HepG2 (cell line): ENCODE data around the gene COX5B. TPM values are rescaled to one million over a fixed set of nuclear protein-coding genes. Genes with fewer than 3 reads are reported as not detected.

ENCODE experiments used
- FOSL2 ChIP-seq: sonication (generic); formaldehyde crosslinking; IDR thresholded peaks from 2 replicates; pipeline ENCODE4 v1.4.0; 2020; ENCODE audit warnings: missing genetic modification reagents
- FOXP1 ChIP-seq, 2 experiments: fragments of 450-650 bp in 1 of 2; IDR thresholded peaks; 2 replicates each; pipeline ENCODE4 v1.6.1; 2017 to 2018; ENCODE audit warnings: antibody characterized with exemption in 1 of 2
- GZF1 ChIP-seq: sonication (generic); formaldehyde crosslinking; IDR thresholded peaks from 2 replicates; pipeline ENCODE4 v1.5.1; 2020; ENCODE audit warnings: mild to moderate bottlenecking, missing genetic modification reagents
- HDAC2 ChIP-seq: sonication (generic); formaldehyde crosslinking; IDR thresholded peaks from 2 replicates; pipeline ENCODE4 v1.4.0; 2020; ENCODE audit warnings: missing genetic modification reagents
- NFKB2 ChIP-seq: sonication (generic); formaldehyde crosslinking; IDR thresholded peaks from 2 replicates; pipeline ENCODE4 v1.4.0; 2020; ENCODE audit warnings: missing genetic modification reagents, borderline replicate concordance
- POLR2A ChIP-seq, 2 experiments: IDR thresholded peaks; 2 replicates each; pipeline ENCODE4 v1.6.1; 2011; ENCODE audit warnings: low read depth in 2 of 2, low read length in 2 of 2, mild to moderate bottlenecking in 1 of 2, moderate library complexity in 1 of 2; ENCODE audit not compliant: insufficient read depth in 1 of 2
- SATB2 ChIP-seq: sonication (generic); formaldehyde crosslinking; IDR thresholded peaks from 2 replicates; pipeline ENCODE4 v1.5.0; 2020; ENCODE audit warnings: missing genetic modification reagents
- TOPORS ChIP-seq: sonication (generic); formaldehyde crosslinking; IDR thresholded peaks from 2 replicates; pipeline ENCODE4 v1.8.0; 2023; ENCODE audit warnings: mild to moderate bottlenecking, missing genetic modification reagents
- ZC3H13 ChIP-seq: sonication (generic); formaldehyde crosslinking; IDR thresholded peaks from 2 replicates; pipeline ENCODE4 v1.8.1; 2023; ENCODE audit warnings: mild to moderate bottlenecking, missing genetic modification reagents, moderate library complexity
- ZNF205 ChIP-seq: IDR thresholded peaks from 2 replicates; pipeline ENCODE4 v1.6.1; 2018; ENCODE audit warnings: missing biosample characterization, missing genetic modification reagents
- ZNF607 ChIP-seq: sonication (generic); formaldehyde crosslinking; IDR thresholded peaks from 2 replicates; pipeline ENCODE4 v1.5.1; 2020; ENCODE audit warnings: missing genetic modification reagents, mild to moderate bottlenecking, borderline replicate concordance
- ZNF660 ChIP-seq: sonication (generic); formaldehyde crosslinking; IDR thresholded peaks from 2 replicates; pipeline ENCODE4 v1.5.1; 2020; ENCODE audit warnings: mild to moderate bottlenecking, low read depth, missing genetic modification reagents, borderline replicate concordance
- ZNF781 ChIP-seq: sonication (generic); formaldehyde crosslinking; IDR thresholded peaks from 2 replicates; pipeline ENCODE4 v1.5.1; 2020; ENCODE audit warnings: borderline replicate concordance, mild to moderate bottlenecking, missing genetic modification reagents; ENCODE audit errors: not compliant biosample characterization
- ZNF879 ChIP-seq: sonication (generic); formaldehyde crosslinking; IDR thresholded peaks from 2 replicates; pipeline ENCODE4 v1.8.1; 2023; ENCODE audit warnings: missing genetic modification reagents
- polyA plus RNA-seq, 8 experiments: library from polyadenylated mRNA; depleted of rRNA in 3 of 8; stranded (reverse) in 7 of 8; unstranded in 1 of 8; fragments of >200 nt; fragmentation: Illumina TruSeq in 4 of 8; extraction: Trizol in 4 of 8; gene quantifications; 2 replicates each; pipeline versions ENCODE4 v1.2.1 to v1.2.3, GENCODE V29; 2011 to 2016; ENCODE audit warnings: low read depth in 4 of 8, missing spikeins in 1 of 8, mixed read lengths in 1 of 8; ENCODE audit not compliant: insufficient read depth in 1 of 8
- total RNA-seq, 5 experiments: library from RNA; depleted of rRNA; stranded (reverse); fragments of >200 nt; fragmentation: Illumina TruSeq; extraction: Trizol; gene quantifications; 2 replicates each; pipeline ENCODE4 v1.2.3, GENCODE V29; 2016; ENCODE audit warnings: low read depth in 1 of 5
- TF ChIP-seq, protein P1 (sequence below): sonication (generic); formaldehyde crosslinking; IDR thresholded peaks from 2 replicates; pipeline ENCODE4 v1.5.1; 2020; ENCODE audit warnings: missing genetic modification reagents, mild to moderate bottlenecking, borderline replicate concordance
- TF ChIP-seq, protein P2 (sequence below): sonication (generic); formaldehyde crosslinking; IDR thresholded peaks from 2 replicates; pipeline ENCODE4 v1.5.1; 2020; ENCODE audit warnings: missing genetic modification reagents, mild to moderate bottlenecking, borderline replicate concordance
- TF ChIP-seq, protein P3 (sequence below): sonication (generic); formaldehyde crosslinking; IDR thresholded peaks from 2 replicates; pipeline ENCODE4 v1.8.1; 2022; ENCODE audit warnings: mild to moderate bottlenecking, missing genetic modification reagents
- TF ChIP-seq, protein P4 (sequence below): sonication (generic); formaldehyde crosslinking; IDR thresholded peaks from 2 replicates; pipeline ENCODE4 v1.4.0; 2020; ENCODE audit warnings: missing genetic modification reagents, borderline replicate concordance

COX5B gene
- total and polyA plus RNA-seq, 2 of the 13 experiments (the other 11 are each of a cell fraction or from before 2014, with no cell fraction given), result 453 to 536 TPM

DNA sequence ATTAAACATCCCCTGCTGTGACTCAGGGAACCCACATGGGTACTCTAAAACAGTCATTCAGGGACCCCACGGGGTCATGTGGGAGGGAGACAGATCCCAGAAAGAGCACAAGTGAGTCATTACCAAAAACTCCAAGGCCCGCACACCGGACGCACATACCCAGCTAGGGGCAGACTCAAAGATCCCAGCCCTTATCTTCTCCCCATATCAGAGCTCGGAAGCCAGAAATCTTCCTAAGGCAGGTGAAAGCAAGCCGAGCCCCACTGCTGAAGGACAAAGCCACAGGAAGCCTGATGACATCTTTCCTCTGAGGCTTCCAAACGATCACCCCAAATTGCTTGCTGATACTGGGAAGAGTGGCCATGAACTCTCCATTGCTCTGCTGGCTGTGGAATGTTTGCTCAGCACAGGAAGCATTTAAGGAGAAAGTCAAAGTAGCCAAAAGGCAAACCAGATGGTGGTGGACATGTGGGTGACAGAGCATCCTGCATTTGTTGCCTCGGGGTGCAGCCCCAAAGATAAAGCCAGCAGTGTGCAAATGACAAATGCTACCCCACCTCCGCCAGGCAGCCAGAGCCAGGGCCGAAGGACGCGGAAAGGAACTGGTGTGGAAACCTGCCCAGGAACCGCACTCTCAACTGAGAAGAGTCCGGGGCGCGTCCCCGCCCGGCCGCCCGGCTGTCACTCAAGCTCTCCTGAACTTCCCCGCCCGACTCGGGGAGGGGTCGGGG, 17.2 kb downstream of the COX5B start (continued):
- TF ChIP-seq, protein P1, sequence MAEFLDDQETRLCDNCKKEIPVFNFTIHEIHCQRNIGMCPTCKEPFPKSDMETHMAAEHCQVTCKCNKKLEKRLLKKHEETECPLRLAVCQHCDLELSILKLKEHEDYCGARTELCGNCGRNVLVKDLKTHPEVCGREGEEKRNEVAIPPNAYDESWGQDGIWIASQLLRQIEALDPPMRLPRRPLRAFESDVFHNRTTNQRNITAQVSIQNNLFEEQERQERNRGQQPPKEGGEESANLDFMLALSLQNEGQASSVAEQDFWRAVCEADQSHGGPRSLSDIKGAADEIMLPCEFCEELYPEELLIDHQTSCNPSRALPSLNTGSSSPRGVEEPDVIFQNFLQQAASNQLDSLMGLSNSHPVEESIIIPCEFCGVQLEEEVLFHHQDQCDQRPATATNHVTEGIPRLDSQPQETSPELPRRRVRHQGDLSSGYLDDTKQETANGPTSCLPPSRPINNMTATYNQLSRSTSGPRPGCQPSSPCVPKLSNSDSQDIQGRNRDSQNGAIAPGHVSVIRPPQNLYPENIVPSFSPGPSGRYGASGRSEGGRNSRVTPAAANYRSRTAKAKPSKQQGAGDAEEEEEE, result 0 out of 2 replicates have a peak, but pooled peaks have one; percentile 45
- TF ChIP-seq SATB2 (CRISPR knock-in tag), result 0 out of 2 replicates have a peak, but pooled peaks have one; percentile 39
- peak; percentile 53; the same call in 1 of the 2 replicates for TF ChIP-seq ZC3H13 (CRISPR knock-in tag)
- TF ChIP-seq, protein P2, sequence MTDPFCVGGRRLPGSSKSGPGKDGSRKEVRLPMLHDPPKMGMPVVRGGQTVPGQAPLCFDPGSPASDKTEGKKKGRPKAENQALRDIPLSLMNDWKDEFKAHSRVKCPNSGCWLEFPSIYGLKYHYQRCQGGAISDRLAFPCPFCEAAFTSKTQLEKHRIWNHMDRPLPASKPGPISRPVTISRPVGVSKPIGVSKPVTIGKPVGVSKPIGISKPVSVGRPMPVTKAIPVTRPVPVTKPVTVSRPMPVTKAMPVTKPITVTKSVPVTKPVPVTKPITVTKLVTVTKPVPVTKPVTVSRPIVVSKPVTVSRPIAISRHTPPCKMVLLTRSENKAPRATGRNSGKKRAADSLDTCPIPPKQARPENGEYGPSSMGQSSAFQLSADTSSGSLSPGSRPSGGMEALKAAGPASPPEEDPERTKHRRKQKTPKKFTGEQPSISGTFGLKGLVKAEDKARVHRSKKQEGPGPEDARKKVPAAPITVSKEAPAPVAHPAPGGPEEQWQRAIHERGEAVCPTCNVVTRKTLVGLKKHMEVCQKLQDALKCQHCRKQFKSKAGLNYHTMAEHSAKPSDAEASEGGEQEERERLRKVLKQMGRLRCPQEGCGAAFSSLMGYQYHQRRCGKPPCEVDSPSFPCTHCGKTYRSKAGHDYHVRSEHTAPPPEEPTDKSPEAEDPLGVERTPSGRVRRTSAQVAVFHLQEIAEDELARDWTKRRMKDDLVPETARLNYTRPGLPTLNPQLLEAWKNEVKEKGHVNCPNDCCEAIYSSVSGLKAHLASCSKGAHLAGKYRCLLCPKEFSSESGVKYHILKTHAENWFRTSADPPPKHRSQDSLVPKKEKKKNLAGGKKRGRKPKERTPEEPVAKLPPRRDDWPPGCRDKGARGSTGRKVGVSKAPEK (CRISPR knock-in tag), result peak; percentile 37; the same call in 1 of the 2 replicates
- 0 out of 2 replicates have a peak, but pooled peaks have one; percentile 43 for TF ChIP-seq GZF1 (CRISPR knock-in tag)
- TF ChIP-seq ZNF879 (CRISPR knock-in tag), result no peak
- TF ChIP-seq NFKB2 (CRISPR knock-in tag), result peak; percentile 57; the same call in 1 of the 2 replicates
- TF ChIP-seq FOXP1 (IDR thresholded peaks at IDR 0.05), result no peak
- TF ChIP-seq FOXP1 (CRISPR knock-in tag; IDR thresholded peaks at IDR 0.05), result no peak
- TF ChIP-seq ZNF607 (CRISPR knock-in tag), result peak; percentile 90; the same call in 1 of the 2 replicates
- no peak for TF ChIP-seq ZNF660 (CRISPR knock-in tag)
- peak; percentile 15 to 73; a peak in 3 of 4 replicates for TF ChIP-seq POLR2A (IDR thresholded peaks at IDR 0.05; ENCODE audit: insufficient read depth in 1 of 2, low read depth in 2 of 2, low read length in 2 of 2)
- TF ChIP-seq ZNF781 (CRISPR knock-in tag), result peak; percentile 69
- TF ChIP-seq, protein P3, sequence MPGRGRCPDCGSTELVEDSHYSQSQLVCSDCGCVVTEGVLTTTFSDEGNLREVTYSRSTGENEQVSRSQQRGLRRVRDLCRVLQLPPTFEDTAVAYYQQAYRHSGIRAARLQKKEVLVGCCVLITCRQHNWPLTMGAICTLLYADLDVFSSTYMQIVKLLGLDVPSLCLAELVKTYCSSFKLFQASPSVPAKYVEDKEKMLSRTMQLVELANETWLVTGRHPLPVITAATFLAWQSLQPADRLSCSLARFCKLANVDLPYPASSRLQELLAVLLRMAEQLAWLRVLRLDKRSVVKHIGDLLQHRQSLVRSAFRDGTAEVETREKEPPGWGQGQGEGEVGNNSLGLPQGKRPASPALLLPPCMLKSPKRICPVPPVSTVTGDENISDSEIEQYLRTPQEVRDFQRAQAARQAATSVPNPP (CRISPR knock-in tag), result peak; percentile 39; the same call in 1 of the 2 replicates
- TF ChIP-seq, protein P4, sequence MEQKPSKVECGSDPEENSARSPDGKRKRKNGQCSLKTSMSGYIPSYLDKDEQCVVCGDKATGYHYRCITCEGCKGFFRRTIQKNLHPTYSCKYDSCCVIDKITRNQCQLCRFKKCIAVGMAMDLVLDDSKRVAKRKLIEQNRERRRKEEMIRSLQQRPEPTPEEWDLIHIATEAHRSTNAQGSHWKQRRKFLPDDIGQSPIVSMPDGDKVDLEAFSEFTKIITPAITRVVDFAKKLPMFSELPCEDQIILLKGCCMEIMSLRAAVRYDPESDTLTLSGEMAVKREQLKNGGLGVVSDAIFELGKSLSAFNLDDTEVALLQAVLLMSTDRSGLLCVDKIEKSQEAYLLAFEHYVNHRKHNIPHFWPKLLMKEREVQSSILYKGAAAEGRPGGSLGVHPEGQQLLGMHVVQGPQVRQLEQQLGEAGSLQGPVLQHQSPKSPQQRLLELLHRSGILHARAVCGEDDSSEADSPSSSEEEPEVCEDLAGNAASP (CRISPR knock-in tag), result peak; percentile 45
- peak; percentile 80 for TF ChIP-seq FOSL2 (CRISPR knock-in tag)
- TF ChIP-seq TOPORS (CRISPR knock-in tag), result peak; percentile 4; the same call in 1 of the 2 replicates
- TF ChIP-seq ZNF205 (CRISPR knock-in tag), result 0 out of 2 replicates have a peak, but pooled peaks have one; percentile 42
- TF ChIP-seq HDAC2 (CRISPR knock-in tag), result peak; percentile 19; the same call in 1 of the 2 replicates
